Neural cell (in vitro differentiated cells): ENCODE data around the gene SSR3.

Experiments used
- CTCF ChIP-seq: fragments of 450-650 bp; IDR thresholded peaks from 2 replicates; pipeline ENCODE4 v1.5.1; 2014; ENCODE audit warnings: antibody characterized with exemption, mild to moderate bottlenecking, moderate library complexity; ENCODE audit not compliant: poor library complexity, severe bottlenecking
- EZH2 ChIP-seq: fragments of 200-600, 300-800 bp; shearing (Covaris generic), sonication (generic); IDR thresholded peaks from 2 replicates; pipeline ENCODE4 v1.6.1; 2014; ENCODE audit warnings: antibody characterized with exemption, low read length, borderline replicate concordance, mild to moderate bottlenecking; ENCODE audit not compliant: insufficient read depth, poor library complexity, severe bottlenecking
- MXI1 ChIP-seq: fragments of 450-650 bp; conservative IDR thresholded peaks from 2 replicates; pipeline ENCODE4 v1.6.1; 2014; ENCODE audit warnings: antibody characterized with exemption, mild to moderate bottlenecking; ENCODE audit not compliant: poor library complexity, severe bottlenecking
- REST ChIP-seq: IDR thresholded peaks from 2 replicates; pipeline ENCODE4 v1.6.1; 2012; ENCODE audit warnings: borderline replicate concordance

- TF ChIP-seq CTCF = no peak
- TF ChIP-seq MXI1 = no peak
- TF ChIP-seq EZH2 = no peak
- TF ChIP-seq REST = no peak
Observed at GRCh38 chr3:156548041-156548687, 6.8 kb downstream of the SSR3 start.
